Heart left ventricle (tissue), 13 donors: ENCODE data around the gene TBX2.

Experiments used
- POLR2A ChIP-seq, 2 donors: fragments of 450-650 bp; IDR thresholded peaks; one replicate each; pipeline ENCODE4 v1.6.1; 2017; ENCODE audit warnings: antibody characterized with exemption in 2 of 2, mild to moderate bottlenecking in 2 of 2, moderate library complexity in 2 of 2
- TF ChIP-seq, protein P1 (sequence below), 12 donors: fragments of 200-600 bp; sonication (generic) in 4 of 12; IDR thresholded peaks; one replicate each; pipeline versions ENCODE4 v1.5.0 to v1.8.0; 2018 to 2022; ENCODE audit warnings: antibody characterized with exemption in 12 of 12, mild to moderate bottlenecking in 5 of 12
- donor health status: ischemic (EF 13 %, LVEDD 7.1; RV severe dilation, severe dysfunction).
- donor health status: DM: no; HTN: yes; CAD: no.
- donor health status: DM: no; HTN: no; CAD: no.
- donor health status: ischemic (EF 25% LVEDD 6.9; RV normal size, moderate dysfunction).
- donor health status: ischemic (EF 25% LVEDD 5.7; RV mildly dilated, moderate dysfunction).
- donor health status: ischemic (EF 35%, LVEDD 5.7; RV mildly dilated, moderate dysfunction).
- donor health status: nonischemic (EF 11% LVEDD 7.7; RV severe dilation, severe dysfunction).
- donor health status: DM: yes; HTN: yes; CAD: no.
- donor health status: PGD.
- donor health status: ischemic (EF 29% LVEDD 5.4; RV normal size, mild dysfunction).
- donor health status: nonischemic (EF 23%, LVEDD 6.1; RV moderate dilation, normal function).

DNA sequence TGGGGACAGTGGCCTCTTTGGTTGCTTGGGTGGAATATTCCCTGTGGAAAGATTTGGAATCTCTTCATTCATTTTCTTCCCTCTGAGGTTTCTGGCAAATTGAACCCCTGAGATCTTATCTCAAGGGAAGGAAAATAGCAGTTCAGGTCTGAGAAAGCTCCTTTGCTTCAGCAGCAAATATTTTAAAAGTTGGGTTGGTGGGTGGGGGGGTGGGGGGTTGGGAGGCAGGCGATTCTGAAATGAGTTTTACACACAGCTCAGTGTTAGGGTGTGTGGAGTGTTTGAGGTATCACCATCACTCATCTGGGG, 6.8 kb downstream of the TBX2 start:
- TF ChIP-seq, protein P1, sequence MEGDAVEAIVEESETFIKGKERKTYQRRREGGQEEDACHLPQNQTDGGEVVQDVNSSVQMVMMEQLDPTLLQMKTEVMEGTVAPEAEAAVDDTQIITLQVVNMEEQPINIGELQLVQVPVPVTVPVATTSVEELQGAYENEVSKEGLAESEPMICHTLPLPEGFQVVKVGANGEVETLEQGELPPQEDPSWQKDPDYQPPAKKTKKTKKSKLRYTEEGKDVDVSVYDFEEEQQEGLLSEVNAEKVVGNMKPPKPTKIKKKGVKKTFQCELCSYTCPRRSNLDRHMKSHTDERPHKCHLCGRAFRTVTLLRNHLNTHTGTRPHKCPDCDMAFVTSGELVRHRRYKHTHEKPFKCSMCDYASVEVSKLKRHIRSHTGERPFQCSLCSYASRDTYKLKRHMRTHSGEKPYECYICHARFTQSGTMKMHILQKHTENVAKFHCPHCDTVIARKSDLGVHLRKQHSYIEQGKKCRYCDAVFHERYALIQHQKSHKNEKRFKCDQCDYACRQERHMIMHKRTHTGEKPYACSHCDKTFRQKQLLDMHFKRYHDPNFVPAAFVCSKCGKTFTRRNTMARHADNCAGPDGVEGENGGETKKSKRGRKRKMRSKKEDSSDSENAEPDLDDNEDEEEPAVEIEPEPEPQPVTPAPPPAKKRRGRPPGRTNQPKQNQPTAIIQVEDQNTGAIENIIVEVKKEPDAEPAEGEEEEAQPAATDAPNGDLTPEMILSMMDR (IDR thresholded peaks at IDR 0.05): no peak
- TF ChIP-seq POLR2A (IDR thresholded peaks at IDR 0.05): no peak
